Gastrocnemius medialis (tissue), 4 donors: ENCODE measurements around the gene RIPK4.

ENCODE experiments used
- POLR2A ChIP-seq, 2 donors: fragments of 450-650 bp; IDR thresholded peaks; one replicate each; pipeline ENCODE4 v1.6.1; 2017; ENCODE audit warnings: antibody characterized with exemption in 2 of 2, mild to moderate bottlenecking in 2 of 2, moderate library complexity in 2 of 2
- TF ChIP-seq, protein P1 (sequence below), 5 experiments: fragments of 450-650 bp in 3 of 5; fragments of 200-600 bp in 2 of 5; sonication (generic) in 2 of 5; IDR thresholded peaks in 4 of 5; conservative IDR thresholded peaks in 1 of 5; 1 replicate in 4 of 5; 2 replicates in 1 of 5; pipeline ENCODE4 v1.5.1; 2016 to 2019; ENCODE audit warnings: antibody characterized with exemption in 5 of 5, mild to moderate bottlenecking in 3 of 5, moderate library complexity in 3 of 5

DNA sequence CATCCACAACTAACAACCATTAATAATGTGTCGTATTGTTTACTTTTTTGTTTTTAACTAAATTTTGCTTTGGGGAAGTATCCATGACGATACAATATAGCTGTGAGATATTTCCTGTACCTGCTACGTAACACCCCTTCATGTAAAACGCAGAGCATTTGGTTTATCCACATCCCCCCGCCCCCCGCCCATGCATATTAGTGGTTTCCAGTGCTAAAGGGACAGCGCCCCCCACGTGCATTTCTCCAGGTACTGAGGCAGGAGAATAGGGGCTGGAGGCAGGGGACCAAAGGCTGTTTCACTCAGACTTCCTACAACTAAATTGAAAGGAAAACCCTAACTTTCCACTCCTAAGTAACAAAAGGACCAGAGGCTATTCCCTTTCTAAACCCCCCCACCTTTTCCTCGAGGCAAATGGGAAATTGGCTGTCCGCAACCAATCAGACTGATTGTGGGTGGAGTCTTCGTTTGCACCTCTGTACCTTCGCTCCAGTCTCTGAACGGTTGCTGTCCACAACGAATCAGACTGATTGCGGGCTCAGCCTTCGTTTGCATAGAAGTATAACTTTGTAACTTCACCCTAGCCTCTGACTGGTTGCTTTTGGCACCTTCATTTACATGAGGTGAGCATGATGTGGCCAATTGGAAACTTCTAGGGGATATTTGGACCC, 12.2 kb upstream of the RIPK4 start:
- TF ChIP-seq, protein P1, sequence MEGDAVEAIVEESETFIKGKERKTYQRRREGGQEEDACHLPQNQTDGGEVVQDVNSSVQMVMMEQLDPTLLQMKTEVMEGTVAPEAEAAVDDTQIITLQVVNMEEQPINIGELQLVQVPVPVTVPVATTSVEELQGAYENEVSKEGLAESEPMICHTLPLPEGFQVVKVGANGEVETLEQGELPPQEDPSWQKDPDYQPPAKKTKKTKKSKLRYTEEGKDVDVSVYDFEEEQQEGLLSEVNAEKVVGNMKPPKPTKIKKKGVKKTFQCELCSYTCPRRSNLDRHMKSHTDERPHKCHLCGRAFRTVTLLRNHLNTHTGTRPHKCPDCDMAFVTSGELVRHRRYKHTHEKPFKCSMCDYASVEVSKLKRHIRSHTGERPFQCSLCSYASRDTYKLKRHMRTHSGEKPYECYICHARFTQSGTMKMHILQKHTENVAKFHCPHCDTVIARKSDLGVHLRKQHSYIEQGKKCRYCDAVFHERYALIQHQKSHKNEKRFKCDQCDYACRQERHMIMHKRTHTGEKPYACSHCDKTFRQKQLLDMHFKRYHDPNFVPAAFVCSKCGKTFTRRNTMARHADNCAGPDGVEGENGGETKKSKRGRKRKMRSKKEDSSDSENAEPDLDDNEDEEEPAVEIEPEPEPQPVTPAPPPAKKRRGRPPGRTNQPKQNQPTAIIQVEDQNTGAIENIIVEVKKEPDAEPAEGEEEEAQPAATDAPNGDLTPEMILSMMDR (IDR thresholded peaks at IDR 0.05 in 4 of 5, conservative IDR thresholded peaks at IDR 0.05 in 1 of 5): no peak
- no peak for TF ChIP-seq POLR2A (IDR thresholded peaks at IDR 0.05)
